Measurements from ENCODE around the gene MACC1.

MACC1 gene, protein sequence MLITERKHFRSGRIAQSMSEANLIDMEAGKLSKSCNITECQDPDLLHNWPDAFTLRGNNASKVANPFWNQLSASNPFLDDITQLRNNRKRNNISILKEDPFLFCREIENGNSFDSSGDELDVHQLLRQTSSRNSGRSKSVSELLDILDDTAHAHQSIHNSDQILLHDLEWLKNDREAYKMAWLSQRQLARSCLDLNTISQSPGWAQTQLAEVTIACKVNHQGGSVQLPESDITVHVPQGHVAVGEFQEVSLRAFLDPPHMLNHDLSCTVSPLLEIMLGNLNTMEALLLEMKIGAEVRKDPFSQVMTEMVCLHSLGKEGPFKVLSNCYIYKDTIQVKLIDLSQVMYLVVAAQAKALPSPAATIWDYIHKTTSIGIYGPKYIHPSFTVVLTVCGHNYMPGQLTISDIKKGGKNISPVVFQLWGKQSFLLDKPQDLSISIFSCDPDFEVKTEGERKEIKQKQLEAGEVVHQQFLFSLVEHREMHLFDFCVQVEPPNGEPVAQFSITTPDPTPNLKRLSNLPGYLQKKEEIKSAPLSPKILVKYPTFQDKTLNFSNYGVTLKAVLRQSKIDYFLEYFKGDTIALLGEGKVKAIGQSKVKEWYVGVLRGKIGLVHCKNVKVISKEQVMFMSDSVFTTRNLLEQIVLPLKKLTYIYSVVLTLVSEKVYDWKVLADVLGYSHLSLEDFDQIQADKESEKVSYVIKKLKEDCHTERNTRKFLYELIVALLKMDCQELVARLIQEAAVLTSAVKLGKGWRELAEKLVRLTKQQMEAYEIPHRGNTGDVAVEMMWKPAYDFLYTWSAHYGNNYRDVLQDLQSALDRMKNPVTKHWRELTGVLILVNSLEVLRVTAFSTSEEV

DNA sequence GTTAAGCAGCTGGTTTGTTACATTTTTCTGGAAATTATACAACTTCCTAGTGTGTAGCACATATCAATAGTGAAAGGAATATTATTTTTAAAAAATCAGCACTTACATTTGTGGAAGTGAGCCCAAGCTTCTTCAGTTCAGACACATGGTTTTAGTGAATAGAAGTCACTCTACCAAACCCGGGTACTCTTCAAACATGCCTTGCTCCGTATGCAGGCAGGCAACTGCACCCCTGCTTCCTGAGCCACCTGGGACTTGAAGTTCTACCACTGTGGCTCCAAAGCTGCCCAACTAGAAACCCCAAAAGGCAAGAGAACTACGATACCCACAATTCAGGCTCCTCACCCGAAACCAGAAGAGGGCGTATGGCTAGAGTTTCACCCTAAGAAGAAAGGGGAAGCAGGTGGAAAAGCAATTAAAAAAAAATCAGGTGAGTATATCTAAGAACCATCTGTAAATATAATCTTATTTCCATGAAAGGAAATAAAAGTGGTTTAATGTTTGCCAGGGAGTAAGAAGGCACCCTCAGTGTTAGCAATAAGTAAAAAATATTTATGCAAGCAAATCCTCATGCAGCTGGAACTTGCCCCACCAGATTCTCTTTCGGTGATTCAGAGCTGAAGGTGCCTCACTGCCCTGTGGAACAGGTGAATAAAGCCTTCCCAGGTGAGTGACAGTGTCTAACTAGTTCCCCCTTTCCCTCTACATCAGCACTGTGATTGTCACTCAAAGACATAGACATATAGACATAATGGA is at the start of gene MACC1:
Gene MACC1, minus strand, starts transcription at position 192 of the 756 bp plus-strand sequence. CDS start 55,522 bp downstream, outside the sequence.
- DNase-seq (ENCODE audit: low spot score) = peak; percentile 78

- DNase-seq (ENCODE audit: low spot score) = no peak
Observed at GRCh38 chr7:20264623-20265022, 47.4 kb upstream of the MACC1 start.

DNA sequence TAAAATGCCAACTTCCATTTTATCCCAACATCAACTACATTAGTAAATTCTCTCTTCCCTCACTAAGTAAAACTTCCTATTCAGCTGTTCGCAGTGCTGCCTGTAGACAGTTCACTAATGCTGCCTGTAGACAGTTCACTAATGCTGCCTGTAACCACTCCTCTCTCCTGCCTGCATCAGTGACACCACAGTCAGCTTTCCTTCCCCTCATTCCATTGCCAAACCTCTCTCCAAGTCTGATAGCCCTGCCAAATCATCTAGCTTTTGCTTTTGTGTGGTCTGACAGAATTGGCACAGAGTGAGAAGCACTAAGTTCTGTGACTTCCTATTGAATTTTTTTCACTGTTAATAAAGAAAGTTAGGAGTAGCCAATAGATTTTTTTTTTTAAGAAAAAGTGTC is 43.0 kb upstream of the MACC1 start:
- no peak for DNase-seq (ENCODE audit: low spot score)

DNA sequence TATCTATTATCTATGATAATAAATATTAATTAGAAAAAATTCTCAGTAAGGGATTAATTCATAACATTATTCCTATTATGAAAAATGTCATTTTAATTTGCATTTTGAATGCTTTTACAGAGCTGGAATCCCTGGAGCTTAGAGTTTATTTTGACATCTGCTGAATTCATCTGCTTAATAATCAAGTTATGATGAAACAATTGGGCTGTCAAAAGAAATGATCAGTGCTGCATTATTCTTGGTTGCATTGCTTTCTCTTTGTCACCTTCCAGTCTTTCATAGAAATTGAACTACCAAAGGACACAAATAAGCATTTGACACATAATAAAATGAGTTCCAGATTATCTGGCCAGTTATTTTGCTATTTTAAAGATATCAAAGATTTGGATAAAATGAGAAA is 40.0 kb upstream of the MACC1 start:
- DNase-seq (ENCODE audit: low spot score) = no peak

GRCh38 chr7:20249920-20250319 is 32.7 kb upstream of the MACC1 start:
- DNase-seq (ENCODE audit: low spot score) = peak; percentile 20

DNA sequence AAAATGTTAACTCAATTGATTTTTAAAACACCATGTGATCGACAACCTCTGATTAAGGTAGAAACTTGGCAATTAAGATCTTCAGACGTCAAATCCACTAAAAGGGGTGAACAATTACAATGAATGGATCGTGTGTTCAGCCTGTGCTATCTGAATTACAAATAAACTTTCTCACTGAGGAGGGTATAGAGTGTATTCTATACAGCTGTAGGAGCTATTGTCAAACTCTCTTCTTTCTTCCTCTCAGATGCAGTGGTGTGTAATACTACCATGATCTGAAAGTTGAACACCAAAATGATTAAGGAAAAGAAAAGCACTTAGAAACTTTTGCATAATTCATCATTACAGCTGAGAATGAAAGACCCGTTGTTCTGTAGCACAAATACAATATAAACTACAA is 32.2 kb upstream of the MACC1 start:
- no peak for DNase-seq (ENCODE audit: low spot score)

GRCh38 chr7:20246236-20246635 is 29.1 kb upstream of the MACC1 start:
- DNase-seq (ENCODE audit: low spot score) = no peak

GRCh38 chr7:20244334-20245120 is 27.3 kb upstream of the MACC1 start:
- DNase-seq (ENCODE audit: low spot score) = no peak

- DNase-seq (ENCODE audit: low spot score) = no peak
Observed at GRCh38 chr7:20241911-20242261, 24.7 kb upstream of the MACC1 start.

- no peak for DNase-seq (ENCODE audit: low spot score)
Observed at GRCh38 chr7:20241194-20241910, 24.2 kb upstream of the MACC1 start.

- no peak for DNase-seq (ENCODE audit: low spot score)
Observed at GRCh38 chr7:20240080-20240926, 23.1 kb upstream of the MACC1 start.

DNA sequence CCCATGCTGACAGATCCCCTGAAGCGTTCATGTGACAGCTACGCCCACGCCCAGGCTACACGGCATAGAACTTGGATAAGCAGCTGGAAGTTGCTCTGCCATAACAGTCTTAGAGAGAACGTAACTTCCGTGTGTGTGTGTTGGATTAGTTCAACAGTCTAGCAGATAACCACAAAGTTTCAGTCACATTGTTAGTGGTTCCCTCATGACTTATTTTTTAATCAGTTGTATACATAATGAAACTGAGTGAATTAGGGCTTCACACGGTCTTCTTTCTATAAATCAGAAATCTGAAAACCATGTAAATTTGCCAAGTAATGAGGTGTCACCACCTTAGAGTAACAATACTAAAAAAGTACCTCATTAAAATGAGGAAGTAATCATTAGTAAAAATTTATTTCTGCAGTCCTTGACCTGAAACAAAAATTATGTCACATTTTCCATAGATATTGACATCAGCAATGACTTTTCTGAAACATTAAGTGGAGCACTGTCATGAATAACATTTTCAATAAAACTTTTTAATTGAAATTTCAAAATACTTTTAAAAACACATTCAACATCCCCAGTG is 21.7 kb upstream of the MACC1 start:
- no peak for DNase-seq (ENCODE audit: low spot score)

DNA sequence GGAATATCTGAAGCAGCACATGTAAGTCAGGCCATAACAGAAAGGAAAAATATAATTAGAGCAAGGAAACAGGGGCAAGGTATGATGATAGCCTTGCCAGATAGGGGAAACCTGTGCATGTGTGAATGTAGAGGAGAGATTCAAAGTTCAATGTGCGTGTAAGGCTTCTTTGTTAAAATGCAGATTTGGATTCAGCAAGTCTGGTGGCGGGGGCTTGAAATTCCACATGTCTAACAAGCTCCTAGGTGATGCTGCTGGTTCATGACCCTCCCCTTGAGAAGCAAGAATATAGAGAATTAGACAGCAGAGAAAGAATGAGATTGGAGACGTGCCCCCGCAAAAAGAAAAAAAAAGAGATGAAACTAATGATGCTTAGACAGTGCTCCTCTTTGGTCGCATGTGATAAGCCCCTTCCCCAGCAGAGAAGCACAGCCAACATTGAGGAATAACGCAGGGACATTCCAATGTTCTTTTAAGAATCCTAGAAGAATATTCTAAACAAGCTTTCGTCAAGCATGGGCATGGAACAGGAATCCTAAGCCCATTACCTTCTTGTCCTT is 21.1 kb upstream of the MACC1 start:
- no peak for DNase-seq (ENCODE audit: low spot score)

- no peak for DNase-seq (ENCODE audit: low spot score)
Observed at GRCh38 chr7:20237464-20238193, 20.4 kb upstream of the MACC1 start.

DNA sequence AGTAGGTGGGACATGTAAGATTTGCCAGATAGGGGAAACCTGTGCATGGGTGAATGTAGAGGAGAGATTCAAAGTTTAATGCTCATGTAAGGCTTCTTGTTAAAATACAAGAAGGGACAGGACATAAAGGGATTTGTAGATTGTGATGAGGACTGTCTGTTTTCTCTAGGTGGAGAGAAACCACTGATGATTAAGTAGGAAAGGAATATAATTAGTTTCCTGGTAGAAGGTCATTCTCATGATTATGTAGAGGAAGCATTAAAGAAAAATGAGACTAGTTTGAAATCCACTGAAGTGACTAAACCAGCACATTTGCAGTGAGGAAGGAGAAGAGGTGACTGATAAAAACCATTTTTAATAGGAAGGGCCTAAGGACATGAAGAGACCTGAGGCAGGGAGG is 19.6 kb upstream of the MACC1 start:
- no peak for DNase-seq (ENCODE audit: low spot score)

GRCh38 chr7:20236043-20236442 is 18.9 kb upstream of the MACC1 start:
- no peak for DNase-seq (ENCODE audit: low spot score)

GRCh38 chr7:20235288-20235687 is 18.1 kb upstream of the MACC1 start:
- DNase-seq (ENCODE audit: low spot score) = no peak

DNA sequence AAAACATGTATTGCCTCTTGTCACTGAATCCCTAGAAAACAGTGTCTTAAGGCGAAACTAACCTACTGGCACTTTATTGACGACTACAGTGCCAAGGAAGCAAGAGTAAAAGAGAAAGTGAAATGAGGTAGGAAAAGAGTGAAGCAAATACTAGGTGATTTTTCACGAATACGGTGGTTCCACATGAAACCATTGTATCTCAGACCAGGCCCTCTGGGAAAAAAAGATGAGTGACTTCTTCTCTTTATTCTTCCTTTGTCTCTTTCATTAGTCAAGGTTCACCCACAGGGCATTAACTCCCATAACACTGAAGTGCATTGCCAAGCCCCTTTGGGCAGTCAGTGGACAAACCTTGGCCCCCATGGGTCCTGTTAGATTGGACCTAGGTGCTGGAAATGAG is 16.2 kb upstream of the MACC1 start:
- no peak for DNase-seq (ENCODE audit: low spot score)

DNA sequence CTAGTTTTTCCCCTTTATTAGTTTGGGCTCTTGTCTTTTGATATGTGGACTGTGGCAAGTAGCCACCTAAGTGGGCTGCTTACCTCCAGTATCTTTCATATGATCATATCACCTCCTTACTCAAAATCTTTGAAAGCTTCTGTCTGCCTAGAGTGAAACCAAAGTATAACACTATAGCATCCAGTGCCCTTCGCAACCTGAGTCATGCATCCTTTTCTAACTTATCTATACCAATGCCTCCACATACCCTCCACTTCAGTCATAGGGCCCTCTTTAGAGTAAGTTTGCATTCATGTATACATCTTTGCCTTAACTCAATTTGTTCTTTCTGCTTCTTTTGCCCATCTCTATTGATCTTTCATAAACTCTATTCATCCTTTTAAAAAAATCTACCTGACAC is 15.7 kb upstream of the MACC1 start:
- DNase-seq (ENCODE audit: low spot score) = no peak

Measured in iPS-NIHi11 (cell line).